IgD-negative memory B cell (primary cell): Measurements from ENCODE around the gene SLC1A7. TPM values are rescaled to one million over a fixed set of nuclear protein-coding genes. Genes with fewer than 3 reads are reported as not detected.

ENCODE experiments used
- H3K27ac Mint-ChIP-seq, 3 donors: one replicate each; pipeline ENCODE4 v1.8.0; 2020 to 2022; ENCODE audit warnings: mild to moderate bottlenecking in 3 of 3, mixed read lengths in 3 of 3, moderate library complexity in 1 of 3
- H3K27me3 Mint-ChIP-seq: one replicate; pipeline ENCODE4 v1.8.0; 2021; ENCODE audit warnings: mixed read lengths
- H3K36me3 Mint-ChIP-seq: one replicate; pipeline ENCODE4 v1.8.0; 2020; ENCODE audit warnings: mild to moderate bottlenecking, mixed read lengths
- H3K4me1 Mint-ChIP-seq, 3 donors: one replicate each; pipeline ENCODE4 v1.8.0; 2020 to 2022; ENCODE audit warnings: mixed read lengths in 3 of 3, mild to moderate bottlenecking in 1 of 3
- H3K4me3 Mint-ChIP-seq, 4 donors: one replicate each; pipeline ENCODE4 v1.8.0; 2020 to 2022; ENCODE audit warnings: mild to moderate bottlenecking in 4 of 4, mixed read lengths in 4 of 4, moderate library complexity in 3 of 4
- H3K9me3 Mint-ChIP-seq, 3 donors: one replicate each; pipeline ENCODE4 v1.8.0; 2020 to 2021; ENCODE audit warnings: mixed read lengths in 3 of 3, mild to moderate bottlenecking in 1 of 3
- polyA plus RNA-seq: library from polyadenylated mRNA; unstranded; fragments of 300-500 nt; fragmentation: Illumina TruSeq; gene quantifications from one replicate; pipeline ENCODE4 v1.2.3, GENCODE V29; 2021

SLC1A7 gene
- polyA plus RNA-seq, 1 donor from 2014 or later = not detected

GRCh38 chr1:53087332-53088285, 54.8 kb downstream of the SLC1A7 start:
- Mint-ChIP-seq H3K4me3 (no peak overlapping the region), H3K27ac (no peak overlapping the region), H3K4me1 (peaks cover 0 to 1% (median 0%) of the 10 kb centered on the region in 3 donors), H3K27me3 (no peaks in the 10 kb centered on the region), H3K9me3 (no peaks in the 10 kb centered on the region), H3K36me3 (no peaks in the 10 kb centered on the region)

GRCh38 chr1:53086491-53087070, 55.9 kb downstream of the SLC1A7 start:
- Mint-ChIP-seq H3K4me1 (peaks cover 0 to 1% (median 0%) of the 10 kb centered on the region in 3 donors), H3K27me3 (no peaks in the 10 kb centered on the region), H3K9me3 (no peaks in the 10 kb centered on the region), H3K27ac (peak overlapping the region in 1 of 3 donors; percentile 53), H3K4me3 (no peak overlapping the region), H3K36me3 (no peaks in the 10 kb centered on the region)

GRCh38 chr1:53085405-53085804, 57.0 kb downstream of the SLC1A7 start:
- Mint-ChIP-seq H3K36me3 (no peaks in the 10 kb centered on the region), H3K27me3 (no peaks in the 10 kb centered on the region), H3K4me1 (no peaks in the 10 kb centered on the region), H3K4me3 (no peak overlapping the region), H3K9me3 (no peaks in the 10 kb centered on the region), H3K27ac (no peak overlapping the region)

GRCh38 chr1:53084589-53084971, 57.9 kb downstream of the SLC1A7 start:
- Mint-ChIP-seq H3K27me3 (no peaks in the 10 kb centered on the region), H3K4me3 (peak overlapping the region in 1 of 4 donors; percentile 78), H3K27ac (no peak overlapping the region), H3K4me1 (no peaks in the 10 kb centered on the region), H3K36me3 (no peaks in the 10 kb centered on the region), H3K9me3 (no peaks in the 10 kb centered on the region)

GRCh38 chr1:53083636-53084588, 58.5 kb downstream of the SLC1A7 start:
- no peak overlapping the region for H3K27ac Mint-ChIP-seq
- H3K27me3 Mint-ChIP-seq = no peaks in the 10 kb centered on the region
- H3K36me3 Mint-ChIP-seq = no peaks in the 10 kb centered on the region
- no peaks in the 10 kb centered on the region for H3K9me3 Mint-ChIP-seq
- no peaks in the 10 kb centered on the region for H3K4me1 Mint-ChIP-seq
- no peak overlapping the region for H3K4me3 Mint-ChIP-seq

- H3K27ac Mint-ChIP-seq = no peak overlapping the region
Measured at GRCh38 chr1:53082826-53083455, 59.5 kb downstream of the SLC1A7 start.

GRCh38 chr1:53081384-53082066, 60.9 kb downstream of the SLC1A7 start:
- Mint-ChIP-seq H3K27ac (peak overlapping the region in 1 of 3 donors; percentile 74), H3K27me3 (no peaks in the 10 kb centered on the region), H3K36me3 (no peaks in the 10 kb centered on the region), H3K9me3 (no peaks in the 10 kb centered on the region), H3K4me3 (no peak overlapping the region), H3K4me1 (no peaks in the 10 kb centered on the region)

More at GRCh38 chr1:53082826-53083455, 59.5 kb downstream of the SLC1A7 start:
- H3K4me3 Mint-ChIP-seq = no peak overlapping the region
- no peaks in the 10 kb centered on the region for H3K36me3 Mint-ChIP-seq
- no peaks in the 10 kb centered on the region for H3K9me3 Mint-ChIP-seq
- H3K27me3 Mint-ChIP-seq = no peaks in the 10 kb centered on the region
- H3K4me1 Mint-ChIP-seq = no peaks in the 10 kb centered on the region

- no peaks in the 10 kb centered on the region for H3K36me3 Mint-ChIP-seq
- no peak overlapping the region for H3K27ac Mint-ChIP-seq
- no peaks in the 10 kb centered on the region for H3K27me3 Mint-ChIP-seq
- H3K9me3 Mint-ChIP-seq = no peaks in the 10 kb centered on the region
- H3K4me3 Mint-ChIP-seq = no peak overlapping the region
- peaks cover 0 to 1% (median 0%) of the 10 kb centered on the region in 3 donors for H3K4me1 Mint-ChIP-seq
Measured at GRCh38 chr1:53080769-53081168, 61.7 kb downstream of the SLC1A7 start.

- Mint-ChIP-seq H3K4me3 (no peak overlapping the region), H3K4me1 (peaks cover 0 to 1% (median 0%) of the 10 kb centered on the region in 3 donors), H3K9me3 (peaks cover 0 to 2% (median 0%) of the 10 kb centered on the region in 3 donors), H3K27me3 (peaks cover 2% of the 10 kb centered on the region), H3K27ac (no peak overlapping the region), H3K36me3 (no peaks in the 10 kb centered on the region)
Measured at GRCh38 chr1:53080041-53080440, 62.4 kb downstream of the SLC1A7 start.

- H3K27ac Mint-ChIP-seq = no peak overlapping the region
- no peak overlapping the region for H3K4me3 Mint-ChIP-seq
- peaks cover 4% of the 10 kb centered on the region for H3K27me3 Mint-ChIP-seq
- H3K4me1 Mint-ChIP-seq = peaks cover 0 to 1% (median 0%) of the 10 kb centered on the region in 3 donors
- H3K36me3 Mint-ChIP-seq = no peaks in the 10 kb centered on the region
- H3K9me3 Mint-ChIP-seq = peaks cover 0 to 2% (median 0%) of the 10 kb centered on the region in 3 donors
Measured at GRCh38 chr1:53079251-53079650, 63.2 kb downstream of the SLC1A7 start.

- Mint-ChIP-seq H3K4me3 (no peak overlapping the region), H3K4me1 (peaks cover 0 to 1% (median 0%) of the 10 kb centered on the region in 3 donors), H3K36me3 (no peaks in the 10 kb centered on the region), H3K9me3 (peaks cover 0 to 2% (median 0%) of the 10 kb centered on the region in 3 donors), H3K27me3 (peaks cover 4% of the 10 kb centered on the region), H3K27ac (no peak overlapping the region)
Measured at GRCh38 chr1:53078333-53079101, 63.9 kb downstream of the SLC1A7 start.

- Mint-ChIP-seq H3K4me3 (no peak overlapping the region), H3K27me3 (peaks cover 4% of the 10 kb centered on the region), H3K9me3 (peaks cover 0 to 2% (median 0%) of the 10 kb centered on the region in 3 donors), H3K27ac (no peak overlapping the region), H3K4me1 (peaks cover 0 to 1% (median 0%) of the 10 kb centered on the region in 3 donors), H3K36me3 (no peaks in the 10 kb centered on the region)
Measured at GRCh38 chr1:53077599-53077965, 64.9 kb downstream of the SLC1A7 start.
